Measurements from ENCODE around the gene CEP57L1. TPM values are rescaled to one million over a fixed set of nuclear protein-coding genes. Genes with fewer than 3 reads are reported as not detected.
"Not testable (repeated sequence)": the region's sequence is repeated elsewhere in the genome, so short reads cannot be mapped to it uniquely, and the experiment has no call there.

CEP57L1 gene
- total RNA-seq, 1 donor from 2014 or later: 8.6 TPM

GRCh38 chr6:109105681-109106080, 10.4 kb downstream of the CEP57L1 start:
- intact Hi-C loops (cut with DNase I): no loop called here
- no peak overlapping the region for H3K4me3 ChIP-seq

GRCh38 chr6:109109663-109110062, 14.4 kb downstream of the CEP57L1 start:
- H3K9me3 ChIP-seq; intact Hi-C loops (cut with DNase I); H3K27ac ChIP-seq; H3K4me1 ChIP-seq; DNase-seq; H3K4me3 ChIP-seq; H3K27me3 ChIP-seq (ENCODE audit: low read depth); ATAC-seq; H3K36me3 ChIP-seq: not testable (repeated sequence)

More at GRCh38 chr6:109105681-109106080, 10.4 kb downstream of the CEP57L1 start:
- Histone ChIP-seq H3K27ac (no peak overlapping the region), H3K36me3 (no peaks in the 10 kb centered on the region), H3K9me3 (no peaks in the 10 kb centered on the region), H3K27me3 (ENCODE audit: low read depth) (no peaks in the 10 kb centered on the region), H3K4me1 (no peaks in the 10 kb centered on the region)
- no peak for TF ChIP-seq CTCF (IDR thresholded peaks at IDR 0.05)
- DNase-seq (no peak), ATAC-seq (no peak)

- H3K27ac ChIP-seq: not testable (repeated sequence)
Measured at GRCh38 chr6:109112663-109113062, 17.4 kb downstream of the CEP57L1 start.

GRCh38 chr6:109117346-109118035, 22.2 kb downstream of the CEP57L1 start:
- Histone ChIP-seq H3K27ac (no peak overlapping the region), H3K36me3 (no peaks in the 10 kb centered on the region), H3K4me3 (no peak overlapping the region), H3K4me1 (peaks cover 31% of the 10 kb centered on the region), H3K27me3 (ENCODE audit: low read depth) (no peaks in the 10 kb centered on the region), H3K9me3 (no peaks in the 10 kb centered on the region)
- TF ChIP-seq CTCF (IDR thresholded peaks at IDR 0.05): no peak
- intact Hi-C loops (cut with DNase I): no loop called here
- no peak for DNase-seq
- no peak for ATAC-seq

More at GRCh38 chr6:109112663-109113062, 17.4 kb downstream of the CEP57L1 start:
- H3K36me3 ChIP-seq; H3K9me3 ChIP-seq; H3K4me1 ChIP-seq; DNase-seq; ATAC-seq; H3K27me3 ChIP-seq (ENCODE audit: low read depth); intact Hi-C loops (cut with DNase I); H3K4me3 ChIP-seq: not testable (repeated sequence)

GRCh38 chr6:109118337-109118736, 23.0 kb downstream of the CEP57L1 start:
- H3K27me3 ChIP-seq (ENCODE audit: low read depth): no peaks in the 10 kb centered on the region
- no peaks in the 10 kb centered on the region for H3K36me3 ChIP-seq
- no peak overlapping the region for H3K4me3 ChIP-seq
- intact Hi-C loops (cut with DNase I): no loop called here
- no peaks in the 10 kb centered on the region for H3K9me3 ChIP-seq
- no peak for DNase-seq
- H3K27ac ChIP-seq: no peak overlapping the region
- no peak for TF ChIP-seq CTCF (IDR thresholded peaks at IDR 0.05)
- peaks cover 31% of the 10 kb centered on the region for H3K4me1 ChIP-seq
- ATAC-seq: no peak

GRCh38 chr6:109118871-109119354, 23.6 kb downstream of the CEP57L1 start:
- H3K27me3 ChIP-seq (ENCODE audit: low read depth): no peaks in the 10 kb centered on the region
- no peak overlapping the region for H3K4me3 ChIP-seq
- ATAC-seq: no peak
- no peaks in the 10 kb centered on the region for H3K9me3 ChIP-seq
- H3K27ac ChIP-seq: no peak overlapping the region
- DNase-seq: no peak
- peaks cover 31% of the 10 kb centered on the region for H3K4me1 ChIP-seq
- intact Hi-C loops (cut with DNase I): no loop called here
- H3K36me3 ChIP-seq: no peaks in the 10 kb centered on the region
- TF ChIP-seq CTCF (IDR thresholded peaks at IDR 0.05): no peak

Data from lower lobe of right lung (tissue), 2 donors.